OCI-LY1 (cell line): ENCODE data around the gene TMEM267.

ENCODE experiments used
- H2AFZ ChIP-seq: fragments of 200-600 bp; sonication (generic), shearing (Covaris generic); 2 replicates; pipeline ENCODE4 v1.6.0; 2014; ENCODE audit warnings: antibody characterized with exemption, mild to moderate bottlenecking, low read length
- H3F3A ChIP-seq: fragments of 200-600 bp; sonication (generic), shearing (Covaris generic); 2 replicates; pipeline ENCODE4 v1.6.0; 2014; ENCODE audit warnings: mild to moderate bottlenecking, antibody characterized with exemption, low read length, moderate library complexity; ENCODE audit not compliant: insufficient read depth
- H3K27ac ChIP-seq: fragments of 200-600 bp; sonication (generic); 2 replicates; pipeline ENCODE4 v1.5.1; 2014; ENCODE audit warnings: low read length, mixed run types, mild to moderate bottlenecking, low read depth; ENCODE audit not compliant: poor library complexity, severe bottlenecking
- H3K27me3 ChIP-seq: fragments of 200-600 bp; sonication (generic); 2 replicates; pipeline ENCODE4 v1.6.0; 2014; ENCODE audit warnings: antibody characterized with exemption, mild to moderate bottlenecking, low read length, moderate library complexity; ENCODE audit not compliant: insufficient read depth
- H3K36me3 ChIP-seq: fragments of 200-600 bp; sonication (generic); 2 replicates; pipeline ENCODE4 v1.6.1; 2014; ENCODE audit warnings: mild to moderate bottlenecking, antibody characterized with exemption, low read length, moderate library complexity, mixed read lengths; ENCODE audit not compliant: insufficient read depth
- H3K4me1 ChIP-seq: fragments of 200-600 bp; sonication (generic); 2 replicates; pipeline ENCODE4 v1.5.1; 2014; ENCODE audit warnings: mild to moderate bottlenecking, low read length, moderate library complexity; ENCODE audit not compliant: insufficient read depth, severe bottlenecking
- H3K4me2 ChIP-seq: fragments of 200-600 bp; sonication (generic), shearing (Covaris generic); 2 replicates; pipeline ENCODE4 v1.6.1; 2014; ENCODE audit warnings: low read length
- H3K4me3 ChIP-seq: fragments of 200-600 bp; sonication (generic); 2 replicates; pipeline ENCODE4 v1.5.1; 2014; ENCODE audit warnings: low read length, low read depth, mild to moderate bottlenecking, mixed read lengths; ENCODE audit not compliant: poor library complexity, severe bottlenecking
- H3K79me2 ChIP-seq: fragments of 200-600 bp; shearing (Covaris generic); 2 replicates; pipeline ENCODE4 v1.6.1; 2016; ENCODE audit warnings: mixed run types, low read length, mixed read lengths; ENCODE audit not compliant: insufficient read depth
- H3K9ac ChIP-seq: fragments of 200-600 bp; sonication (generic), shearing (Covaris generic); 2 replicates; pipeline ENCODE4 v1.6.1; 2014; ENCODE audit warnings: mild to moderate bottlenecking, low read length, mixed read lengths
- H3K9me2 ChIP-seq: fragments of 200-600 bp; sonication (generic), shearing (Covaris generic); 2 replicates; pipeline ENCODE4 v1.6.1; 2014; ENCODE audit warnings: low read depth, mild to moderate bottlenecking, low read length, mixed read lengths
- H3K9me3 ChIP-seq: fragments of 200-600 bp; shearing (Covaris generic); 2 replicates; pipeline ENCODE4 v1.6.1; 2014; ENCODE audit warnings: low read length, mixed read lengths
- H4K20me1 ChIP-seq: fragments of 200-600 bp; sonication (generic), shearing (Covaris generic); 2 replicates; pipeline ENCODE4 v1.6.0; 2016; ENCODE audit warnings: mild to moderate bottlenecking, low read length; ENCODE audit not compliant: insufficient read depth
- EZH2 ChIP-seq: fragments of 200-600 bp; sonication (generic), shearing (Covaris generic); IDR thresholded peaks from 2 replicates; pipeline ENCODE4 v1.8.0; 2017; ENCODE audit warnings: borderline replicate concordance, mixed run types, mild to moderate bottlenecking, antibody characterized with exemption, low read length, moderate library complexity, mixed read lengths
- TF ChIP-seq, protein P1 (sequence below): fragments of 200-600 bp; sonication (generic), shearing (Covaris generic); IDR thresholded peaks from 2 replicates; pipeline ENCODE4 v1.5.1; 2017; ENCODE audit warnings: mild to moderate bottlenecking, antibody characterized with exemption, low read length, moderate library complexity, mixed read lengths

The TMEM267 gene

GRCh38 chr5:43396762-43397304 is 86.8 kb downstream of the TMEM267 start:
- Histone ChIP-seq H3K27ac (peak overlapping the region; percentile 43), H2AFZ (0 out of 2 replicates have a peak overlapping the region, but pooled peaks have one; percentile 61), H3K9ac (peak overlapping the region; percentile 60)

More at GRCh38 chr5:43396762-43397304, 86.8 kb downstream of the TMEM267 start:
- no peak for TF ChIP-seq EZH2
- TF ChIP-seq, protein P1, sequence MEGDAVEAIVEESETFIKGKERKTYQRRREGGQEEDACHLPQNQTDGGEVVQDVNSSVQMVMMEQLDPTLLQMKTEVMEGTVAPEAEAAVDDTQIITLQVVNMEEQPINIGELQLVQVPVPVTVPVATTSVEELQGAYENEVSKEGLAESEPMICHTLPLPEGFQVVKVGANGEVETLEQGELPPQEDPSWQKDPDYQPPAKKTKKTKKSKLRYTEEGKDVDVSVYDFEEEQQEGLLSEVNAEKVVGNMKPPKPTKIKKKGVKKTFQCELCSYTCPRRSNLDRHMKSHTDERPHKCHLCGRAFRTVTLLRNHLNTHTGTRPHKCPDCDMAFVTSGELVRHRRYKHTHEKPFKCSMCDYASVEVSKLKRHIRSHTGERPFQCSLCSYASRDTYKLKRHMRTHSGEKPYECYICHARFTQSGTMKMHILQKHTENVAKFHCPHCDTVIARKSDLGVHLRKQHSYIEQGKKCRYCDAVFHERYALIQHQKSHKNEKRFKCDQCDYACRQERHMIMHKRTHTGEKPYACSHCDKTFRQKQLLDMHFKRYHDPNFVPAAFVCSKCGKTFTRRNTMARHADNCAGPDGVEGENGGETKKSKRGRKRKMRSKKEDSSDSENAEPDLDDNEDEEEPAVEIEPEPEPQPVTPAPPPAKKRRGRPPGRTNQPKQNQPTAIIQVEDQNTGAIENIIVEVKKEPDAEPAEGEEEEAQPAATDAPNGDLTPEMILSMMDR: no peak
- Histone ChIP-seq H3K9me3 (no peaks in the 10 kb centered on the region), H3K4me1 (peaks cover 13% of the 10 kb centered on the region), H3K36me3 (no peaks in the 10 kb centered on the region), H3K27me3 (no peaks in the 10 kb centered on the region), H3K4me2 (peak overlapping the region; percentile 65), H4K20me1 (no peaks in the 10 kb centered on the region), H3K9me2 (no peaks in the 10 kb centered on the region), H3F3A (no peaks in the 10 kb centered on the region), H3K79me2 (no peaks in the 10 kb centered on the region), H3K4me3 (peak overlapping the region; percentile 58)
